ENCODE measurements around the gene CIP2A. TPM values are rescaled to one million over a fixed set of nuclear protein-coding genes. Genes with fewer than 3 reads are reported as not detected.

Gene CIP2A
- total and polyA plus RNA-seq, 2 of the 4 experiments (the other 2 are of a cell fraction), result 8.5 to 27.8 TPM

- Histone ChIP-seq H3K9me3 (ENCODE audit: control insufficient read depth, insufficient read depth, low read length) (no peaks in the 10 kb centered on the region), H3K4me3 (ENCODE audit: insufficient read depth, low read depth, low read length) (no peak overlapping the region), H4K91ac (ENCODE audit: insufficient read depth, low read depth, low read length) (no peak overlapping the region), H2AK5ac (ENCODE audit: low read depth, low read length) (no peak overlapping the region), H3K9me1 (ENCODE audit: insufficient read depth, low read length) (no peaks in the 10 kb centered on the region), H3K27me3 (ENCODE audit: control insufficient read depth, insufficient read depth, low read length) (no peaks in the 10 kb centered on the region), H4K5ac (ENCODE audit: low read depth, low read length) (no peak overlapping the region), H3K9ac (ENCODE audit: low read depth, low read length) (no peak overlapping the region), H4K8ac (ENCODE audit: low read depth in 2 of 2, low read length in 2 of 2) (no peak overlapping the region), H3K4ac (ENCODE audit: low read depth, low read length) (no peak overlapping the region), H2BK15ac (ENCODE audit: low read depth, low read length) (no peak overlapping the region), H3K27ac (ENCODE audit: insufficient read depth, low read length) (no peak overlapping the region), H3K4me1 (ENCODE audit: control insufficient read depth, insufficient read depth, low read length) (no peaks in the 10 kb centered on the region), H3K18ac (ENCODE audit: low read depth, low read length) (no peak overlapping the region), H4K20me1 (ENCODE audit: insufficient read depth, low read length) (no peaks in the 10 kb centered on the region), H3K79me1 (ENCODE audit: low read depth in 1 of 2, low read length in 2 of 2) (peaks cover 0 to 3% of the 10 kb centered on the region in 2 experiments; a peak in 2 of 4 replicates), H3K36me3 (ENCODE audit: control insufficient read depth, insufficient read depth, low read length) (no peaks in the 10 kb centered on the region), H2BK120ac (ENCODE audit: low read depth, low read length) (no peak overlapping the region), H2AK9ac (replicated peaks; ENCODE audit: low read depth, low read length, poor library complexity) (no peak overlapping the region), H3K23ac (ENCODE audit: low read depth, low read length) (no peak overlapping the region), H3K56ac (ENCODE audit: extremely low read depth, insufficient read depth, low read length) (no peak overlapping the region), H2AFZ (replicated peaks; ENCODE audit: low read length, poor library complexity) (no peak overlapping the region), H3K14ac (replicated peaks; ENCODE audit: low read depth, low read length) (no peak overlapping the region), H2BK5ac (ENCODE audit: low read depth, low read length, poor library complexity, severe bottlenecking) (no peak overlapping the region), H2BK20ac (ENCODE audit: low read depth, low read length) (no peak overlapping the region), H3K4me2 (ENCODE audit: low read depth, low read length) (no peak overlapping the region)
- TF ChIP-seq MAZ (IDR thresholded peaks at IDR 0.05; ENCODE audit: borderline replicate concordance, low read depth, low read length) (no peak), FOS (IDR thresholded peaks at IDR 0.05; ENCODE audit: low read depth, low read length) (no peak), RFX5 (IDR thresholded peaks at IDR 0.05; ENCODE audit: low read depth, low read length) (no peak), POLR2A (IDR thresholded peaks at IDR 0.05; ENCODE audit: low read depth, low read length) (no peak)
- no CpG with 5 or more reads among the region's 1 CpG for WGBS, 2 experiments (ENCODE audit: extremely low coverage in 2 of 2, insufficient read length in 1 of 2)
- DNase-seq, result no peak
- in situ Hi-C loops (cut with MboI; ENCODE audit: low sequenced_read_pairs) (no loop called here), intact Hi-C loops (cut with micrococcal nuclease) (no loop called here), dilution Hi-C loops (cut with HindIII; ENCODE audit: low sequenced_read_pairs, unreplicated experiment) (no loop called here)
- no TSS peak for BruUV-seq (replicated peaks)
- no peak for ATAC-seq (ENCODE audit: low read depth)
- CTCF ChIA-PET, result no interaction called here
- POLR2A ChIA-PET (ENCODE audit: unreplicated experiment), result no interaction called here
Measured at GRCh38 chr3:108566599-108566998, 22.6 kb downstream of the CIP2A start.
